Measurements from ENCODE around the gene GRIK4. TPM values are rescaled to one million over a fixed set of nuclear protein-coding genes. Genes with fewer than 3 reads are reported as not detected.

The GRIK4 gene
- total RNA-seq, 1 experiment from 2014 or later = not detected

DNA sequence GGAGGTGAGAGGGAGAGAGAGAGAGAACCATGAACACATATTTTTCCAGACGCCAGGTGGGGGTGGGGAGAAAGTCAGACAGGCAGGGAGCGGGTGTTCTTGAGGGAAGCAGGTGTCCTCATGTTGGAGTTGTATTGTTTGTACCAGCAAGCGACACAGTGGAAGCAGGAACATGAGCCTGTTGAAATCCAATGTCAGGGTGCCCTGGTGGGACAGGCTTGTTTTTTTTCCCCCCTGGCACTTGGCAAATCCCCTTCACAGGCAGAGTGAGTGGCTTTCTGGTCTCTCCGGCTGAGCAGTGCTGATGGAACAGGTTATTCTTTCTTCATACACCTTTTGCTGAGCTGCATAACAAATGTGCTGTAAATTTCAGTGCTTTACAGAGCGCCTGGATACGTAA lies 125.6 kb downstream of the GRIK4 start:
- no peaks in the 10 kb centered on the region for H3K36me3 ChIP-seq (ENCODE audit: insufficient read depth, low read length)

GRCh38 chr11:120642196-120642894 lies 130.8 kb downstream of the GRIK4 start:
- Histone ChIP-seq H3K79me2 (ENCODE audit: low read length) (no peaks in the 10 kb centered on the region), H3K9me2 (replicated peaks; ENCODE audit: insufficient read depth, low read length) (no peaks in the 10 kb centered on the region), H3K27me3 (ENCODE audit: low read length) (no peaks in the 10 kb centered on the region), H4K20me1 (ENCODE audit: insufficient read depth, low read depth, low read length) (no peaks in the 10 kb centered on the region), H3K9ac (ENCODE audit: low read length) (no peak overlapping the region), H3K9me3 (ENCODE audit: low read length) (no peaks in the 10 kb centered on the region), H3K36me3 (ENCODE audit: insufficient read depth, low read length) (no peaks in the 10 kb centered on the region), H3K27ac (ENCODE audit: low read length) (no peak overlapping the region), H3K4me1 (ENCODE audit: low read length) (no peaks in the 10 kb centered on the region), H2AFZ (ENCODE audit: low read length) (no peak overlapping the region), H3K4me2 (ENCODE audit: low read depth, low read length, poor library complexity, severe bottlenecking) (no peak overlapping the region), H3K4me3 (ENCODE audit: low read length) (no peak overlapping the region)
- DNase-seq = no peak

More for the DNA sequence above, 125.6 kb downstream of the GRIK4 start:
- Histone ChIP-seq H3K9me3 (ENCODE audit: low read length) (no peaks in the 10 kb centered on the region), H2AFZ (ENCODE audit: low read length) (no peak overlapping the region), H3K9ac (ENCODE audit: low read length) (no peak overlapping the region), H3K4me1 (ENCODE audit: low read length) (no peaks in the 10 kb centered on the region), H3K27ac (ENCODE audit: low read length) (no peak overlapping the region), H4K20me1 (ENCODE audit: insufficient read depth, low read depth, low read length) (no peaks in the 10 kb centered on the region), H3K79me2 (ENCODE audit: low read length) (no peaks in the 10 kb centered on the region), H3K4me2 (ENCODE audit: low read depth, low read length, poor library complexity, severe bottlenecking) (no peak overlapping the region), H3K4me3 (ENCODE audit: low read length) (no peak overlapping the region), H3K27me3 (ENCODE audit: low read length) (no peaks in the 10 kb centered on the region), H3K9me2 (replicated peaks; ENCODE audit: insufficient read depth, low read length) (no peaks in the 10 kb centered on the region)
- DNase-seq = no peak

DNA sequence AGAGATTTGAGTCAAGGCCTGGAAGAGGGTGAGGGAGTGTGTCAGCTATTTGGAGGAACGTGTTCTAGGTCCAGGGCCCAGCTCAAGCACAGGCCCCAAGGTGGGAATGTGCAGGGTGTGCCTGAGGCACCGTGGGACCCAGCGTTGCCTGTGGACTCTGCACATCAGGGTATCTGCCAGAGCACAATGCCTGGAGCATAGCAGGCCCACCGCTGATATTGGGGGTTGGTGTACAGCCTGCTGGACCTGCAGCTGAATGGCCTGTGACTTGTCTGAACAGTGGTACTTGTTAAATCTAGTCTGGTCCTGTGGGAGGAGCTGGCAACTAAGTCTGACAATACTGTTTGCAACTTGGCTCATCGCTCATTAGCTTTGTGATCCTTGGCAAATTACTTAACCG lies 131.7 kb downstream of the GRIK4 start:
- H3K27me3 ChIP-seq (ENCODE audit: low read length) = no peaks in the 10 kb centered on the region
- H3K79me2 ChIP-seq (ENCODE audit: low read length) = no peaks in the 10 kb centered on the region
- H3K4me3 ChIP-seq (ENCODE audit: low read length) = no peak overlapping the region
- H3K4me2 ChIP-seq (ENCODE audit: low read depth, low read length, poor library complexity, severe bottlenecking) = no peak overlapping the region
- H4K20me1 ChIP-seq (ENCODE audit: insufficient read depth, low read depth, low read length) = no peaks in the 10 kb centered on the region
- H3K9ac ChIP-seq (ENCODE audit: low read length) = no peak overlapping the region
- no peaks in the 10 kb centered on the region for H3K4me1 ChIP-seq (ENCODE audit: low read length)
- no peak for DNase-seq
- no peak overlapping the region for H2AFZ ChIP-seq (ENCODE audit: low read length)
- H3K9me2 ChIP-seq (replicated peaks; ENCODE audit: insufficient read depth, low read length) = no peaks in the 10 kb centered on the region
- no peaks in the 10 kb centered on the region for H3K36me3 ChIP-seq (ENCODE audit: insufficient read depth, low read length)
- H3K27ac ChIP-seq (ENCODE audit: low read length) = no peak overlapping the region
- no peaks in the 10 kb centered on the region for H3K9me3 ChIP-seq (ENCODE audit: low read length)

GRCh38 chr11:120645639-120646038 lies 134.1 kb downstream of the GRIK4 start:
- H3K4me2 ChIP-seq (ENCODE audit: low read depth, low read length, poor library complexity, severe bottlenecking) = no peak overlapping the region
- no peak overlapping the region for H3K4me3 ChIP-seq (ENCODE audit: low read length)
- no peaks in the 10 kb centered on the region for H3K9me3 ChIP-seq (ENCODE audit: low read length)
- no peaks in the 10 kb centered on the region for H3K4me1 ChIP-seq (ENCODE audit: low read length)
- no peaks in the 10 kb centered on the region for H3K9me2 ChIP-seq (replicated peaks; ENCODE audit: insufficient read depth, low read length)
- H3K79me2 ChIP-seq (ENCODE audit: low read length) = no peaks in the 10 kb centered on the region
- no peaks in the 10 kb centered on the region for H3K27me3 ChIP-seq (ENCODE audit: low read length)
- H4K20me1 ChIP-seq (ENCODE audit: insufficient read depth, low read depth, low read length) = no peaks in the 10 kb centered on the region
- DNase-seq = no peak
- H3K27ac ChIP-seq (ENCODE audit: low read length) = no peak overlapping the region
- H3K9ac ChIP-seq (ENCODE audit: low read length) = no peak overlapping the region
- H3K36me3 ChIP-seq (ENCODE audit: insufficient read depth, low read length) = no peaks in the 10 kb centered on the region
- H2AFZ ChIP-seq (ENCODE audit: low read length) = no peak overlapping the region

DNA sequence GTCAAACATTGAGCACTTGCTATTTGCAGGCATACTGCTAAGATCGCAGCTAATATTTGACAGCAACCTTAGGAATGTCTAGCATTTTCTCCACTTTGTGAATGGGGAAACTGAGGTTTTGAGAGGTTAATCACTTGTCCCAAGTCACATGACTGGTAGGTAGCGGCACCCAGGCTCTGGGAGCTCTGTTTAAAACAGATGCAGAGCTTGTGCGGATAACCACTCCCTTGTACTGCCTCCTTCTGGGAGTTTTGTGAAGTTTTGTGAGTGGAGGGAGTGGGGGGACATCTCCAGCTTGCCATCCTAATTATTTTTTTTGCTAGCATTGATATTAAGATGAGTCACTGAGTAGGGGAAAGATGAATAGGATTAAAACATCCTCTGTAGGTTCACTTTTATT lies 134.7 kb downstream of the GRIK4 start:
- Histone ChIP-seq H3K36me3 (ENCODE audit: insufficient read depth, low read length) (no peaks in the 10 kb centered on the region), H3K27me3 (ENCODE audit: low read length) (no peaks in the 10 kb centered on the region), H2AFZ (ENCODE audit: low read length) (no peak overlapping the region), H3K4me1 (ENCODE audit: low read length) (no peaks in the 10 kb centered on the region), H3K27ac (ENCODE audit: low read length) (no peak overlapping the region), H3K4me2 (ENCODE audit: low read depth, low read length, poor library complexity, severe bottlenecking) (no peak overlapping the region), H3K9me3 (ENCODE audit: low read length) (no peaks in the 10 kb centered on the region), H3K9ac (ENCODE audit: low read length) (no peak overlapping the region), H3K9me2 (replicated peaks; ENCODE audit: insufficient read depth, low read length) (no peaks in the 10 kb centered on the region), H4K20me1 (ENCODE audit: insufficient read depth, low read depth, low read length) (no peaks in the 10 kb centered on the region), H3K79me2 (ENCODE audit: low read length) (no peaks in the 10 kb centered on the region), H3K4me3 (ENCODE audit: low read length) (no peak overlapping the region)
- no peak for DNase-seq

GRCh38 chr11:120647681-120648080 lies 136.1 kb downstream of the GRIK4 start:
- Histone ChIP-seq H3K79me2 (ENCODE audit: low read length) (no peaks in the 10 kb centered on the region), H3K4me1 (ENCODE audit: low read length) (no peaks in the 10 kb centered on the region), H3K4me3 (ENCODE audit: low read length) (no peak overlapping the region), H3K27ac (ENCODE audit: low read length) (no peak overlapping the region), H3K9me3 (ENCODE audit: low read length) (no peaks in the 10 kb centered on the region), H3K4me2 (ENCODE audit: low read depth, low read length, poor library complexity, severe bottlenecking) (no peak overlapping the region), H4K20me1 (ENCODE audit: insufficient read depth, low read depth, low read length) (no peaks in the 10 kb centered on the region), H3K9me2 (replicated peaks; ENCODE audit: insufficient read depth, low read length) (no peaks in the 10 kb centered on the region), H3K9ac (ENCODE audit: low read length) (no peak overlapping the region), H2AFZ (ENCODE audit: low read length) (no peak overlapping the region), H3K27me3 (ENCODE audit: low read length) (no peaks in the 10 kb centered on the region), H3K36me3 (ENCODE audit: insufficient read depth, low read length) (no peaks in the 10 kb centered on the region)
- DNase-seq = no peak

DNA sequence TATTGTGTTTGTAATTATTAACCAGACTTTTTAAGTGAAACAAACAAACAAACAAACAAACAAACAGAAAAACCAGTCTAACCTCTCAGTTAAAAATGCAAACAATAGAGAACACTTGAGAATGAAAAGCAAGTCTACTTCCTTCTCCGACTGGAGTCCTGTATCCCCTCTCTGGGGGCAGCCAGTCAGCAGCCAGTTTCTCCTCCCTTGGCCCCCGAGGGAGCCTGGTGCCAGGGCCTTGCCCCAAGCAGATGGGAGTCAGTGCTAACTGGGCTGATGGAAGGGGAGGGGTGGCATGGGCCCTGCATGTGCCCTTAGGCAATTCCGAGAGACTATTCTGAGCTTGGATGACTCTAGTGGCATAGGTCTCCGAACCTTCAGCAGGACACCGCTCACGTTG lies 137.2 kb downstream of the GRIK4 start:
- Histone ChIP-seq H3K79me2 (ENCODE audit: low read length) (no peaks in the 10 kb centered on the region), H4K20me1 (ENCODE audit: insufficient read depth, low read depth, low read length) (no peaks in the 10 kb centered on the region), H3K4me3 (ENCODE audit: low read length) (no peak overlapping the region), H2AFZ (ENCODE audit: low read length) (no peak overlapping the region), H3K9me2 (replicated peaks; ENCODE audit: insufficient read depth, low read length) (no peaks in the 10 kb centered on the region), H3K27me3 (ENCODE audit: low read length) (no peaks in the 10 kb centered on the region), H3K9ac (ENCODE audit: low read length) (no peak overlapping the region), H3K36me3 (ENCODE audit: insufficient read depth, low read length) (no peaks in the 10 kb centered on the region), H3K4me1 (ENCODE audit: low read length) (no peaks in the 10 kb centered on the region), H3K4me2 (ENCODE audit: low read depth, low read length, poor library complexity, severe bottlenecking) (no peak overlapping the region), H3K27ac (ENCODE audit: low read length) (no peak overlapping the region), H3K9me3 (ENCODE audit: low read length) (no peaks in the 10 kb centered on the region)
- DNase-seq = no peak

DNA sequence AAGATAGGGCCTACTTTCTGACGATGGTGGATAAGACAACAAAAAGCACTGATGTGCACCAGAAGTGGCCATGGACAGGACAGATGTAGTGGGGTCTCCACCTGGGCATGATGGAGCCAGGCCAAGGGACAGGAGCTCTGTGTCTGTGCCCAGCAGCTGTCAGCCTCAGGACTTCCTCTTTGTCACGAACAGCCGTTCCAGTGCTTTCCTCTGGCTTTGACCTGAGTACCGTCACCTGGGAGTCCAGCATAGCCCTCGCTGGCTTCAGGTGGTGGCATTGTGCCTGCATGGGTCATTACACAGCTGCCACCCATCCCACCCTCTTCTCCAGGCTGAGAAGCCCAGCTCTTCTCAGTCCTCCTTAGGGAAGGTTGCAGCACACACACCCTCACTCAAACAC lies 137.8 kb downstream of the GRIK4 start:
- H3K9me2 ChIP-seq (replicated peaks; ENCODE audit: insufficient read depth, low read length) = no peaks in the 10 kb centered on the region
- H3K4me3 ChIP-seq (ENCODE audit: low read length) = no peak overlapping the region
- no peak overlapping the region for H3K4me2 ChIP-seq (ENCODE audit: low read depth, low read length, poor library complexity, severe bottlenecking)
- H3K9me3 ChIP-seq (ENCODE audit: low read length) = no peaks in the 10 kb centered on the region
- H3K36me3 ChIP-seq (ENCODE audit: insufficient read depth, low read length) = no peaks in the 10 kb centered on the region
- H3K9ac ChIP-seq (ENCODE audit: low read length) = no peak overlapping the region
- no peak overlapping the region for H3K27ac ChIP-seq (ENCODE audit: low read length)
- DNase-seq = no peak
- no peaks in the 10 kb centered on the region for H3K4me1 ChIP-seq (ENCODE audit: low read length)
- no peaks in the 10 kb centered on the region for H4K20me1 ChIP-seq (ENCODE audit: insufficient read depth, low read depth, low read length)
- no peaks in the 10 kb centered on the region for H3K79me2 ChIP-seq (ENCODE audit: low read length)
- no peak overlapping the region for H2AFZ ChIP-seq (ENCODE audit: low read length)
- no peaks in the 10 kb centered on the region for H3K27me3 ChIP-seq (ENCODE audit: low read length)

All from Karpas-422 (cell line).